Measurements from ENCODE around the gene NRXN3. TPM values are rescaled to one million over a fixed set of nuclear protein-coding genes. Genes with fewer than 3 reads are reported as not detected.

The NRXN3 gene
- total and polyA plus RNA-seq, 2 experiments from 2014 or later = 0.08 to 0.11 TPM

DNA sequence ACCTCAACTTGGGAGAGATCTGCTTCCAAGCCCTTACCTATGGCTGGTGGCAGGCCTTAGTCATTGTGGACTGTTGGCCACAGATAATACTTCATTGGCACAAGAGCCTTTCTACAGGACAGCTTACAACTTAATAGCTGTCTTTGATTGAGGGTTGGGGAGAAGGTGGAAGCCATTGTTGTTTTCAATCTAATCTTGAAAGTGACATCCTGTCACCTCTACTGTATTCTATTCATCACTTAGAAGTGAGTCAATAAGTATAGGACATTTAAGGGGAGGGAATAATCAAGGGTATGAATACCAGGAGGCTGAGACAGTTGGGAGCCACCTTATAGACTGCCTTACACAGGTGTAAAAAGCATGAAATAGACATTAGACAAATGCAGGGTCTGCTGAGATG, 906.3 kb downstream of the NRXN3 start:
- Histone ChIP-seq H3K4me3 (no peak overlapping the region), H3K36me3 (ENCODE audit: low read depth) (no peaks in the 10 kb centered on the region), H3K27ac (no peak overlapping the region), H2AFZ (no peak overlapping the region), H3K4me1 (ENCODE audit: insufficient read depth) (no peaks in the 10 kb centered on the region), H4K20me1 (ENCODE audit: insufficient read depth) (no peaks in the 10 kb centered on the region), H3K9me2 (ENCODE audit: insufficient read depth) (no peaks in the 10 kb centered on the region), H3K27me3 (replicated peaks; ENCODE audit: insufficient read depth) (no peaks in the 10 kb centered on the region), H3F3A (ENCODE audit: insufficient read depth) (no peaks in the 10 kb centered on the region), H3K4me2 (ENCODE audit: unreplicated experiment) (no peak overlapping the region), H3K9me3 (ENCODE audit: low read depth) (no peaks in the 10 kb centered on the region), H3K9ac (no peak overlapping the region), H3K79me2 (ENCODE audit: insufficient read depth) (no peaks in the 10 kb centered on the region)
- TF ChIP-seq EZH2 (IDR thresholded peaks at IDR 0.05; ENCODE audit: insufficient read depth, poor library complexity, severe bottlenecking) (no peak), EZH2phosphoT487 (IDR thresholded peaks at IDR 0.05; ENCODE audit: insufficient read depth, low read depth) (no peak)
- in situ Hi-C loops (cut with MboI) = no loop called here
- DNase-seq = no peak

DNA sequence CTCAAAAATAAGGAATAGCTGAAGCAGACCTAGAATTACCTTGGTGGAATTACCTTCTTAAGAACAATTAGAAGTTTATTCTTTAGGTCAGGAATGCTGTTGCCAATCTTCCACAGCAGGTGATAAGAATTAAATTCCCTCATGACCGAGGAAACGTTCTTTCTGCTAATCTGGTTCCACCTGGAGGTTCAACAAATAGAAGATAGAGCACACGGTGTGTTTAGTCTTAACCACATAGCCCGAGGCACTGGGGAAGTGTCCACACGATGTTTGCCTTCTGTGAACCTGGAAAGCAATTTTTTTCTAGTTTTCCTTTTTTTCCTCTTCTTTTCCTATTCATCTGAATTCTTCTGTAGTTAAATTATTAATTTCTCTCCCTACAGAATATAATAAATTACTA, 906.9 kb downstream of the NRXN3 start:
- in situ Hi-C loops (cut with MboI) = no loop called here
- no peaks in the 10 kb centered on the region for H3F3A ChIP-seq (ENCODE audit: insufficient read depth)
- H3K36me3 ChIP-seq (ENCODE audit: low read depth) = no peaks in the 10 kb centered on the region
- no peak overlapping the region for H3K4me3 ChIP-seq
- no peaks in the 10 kb centered on the region for H4K20me1 ChIP-seq (ENCODE audit: insufficient read depth)
- H3K27ac ChIP-seq = no peak overlapping the region
- no peaks in the 10 kb centered on the region for H3K79me2 ChIP-seq (ENCODE audit: insufficient read depth)
- no peak overlapping the region for H3K9ac ChIP-seq
- no peak for TF ChIP-seq EZH2phosphoT487 (IDR thresholded peaks at IDR 0.05; ENCODE audit: insufficient read depth, low read depth)
- no peak for TF ChIP-seq EZH2 (IDR thresholded peaks at IDR 0.05; ENCODE audit: insufficient read depth, poor library complexity, severe bottlenecking)
- no peak overlapping the region for H2AFZ ChIP-seq
- 16 to 22% methylated on average over 5 of the region's 5 CpGs for WGBS, 2 experiments (ENCODE audit: low coverage in 1 of 2, low lambda C conversion rate in 2 of 2, missing lambda C conversion rate in 2 of 2)
- no peaks in the 10 kb centered on the region for H3K27me3 ChIP-seq (replicated peaks; ENCODE audit: insufficient read depth)
- H3K4me1 ChIP-seq (ENCODE audit: insufficient read depth) = no peaks in the 10 kb centered on the region
- no peaks in the 10 kb centered on the region for H3K9me2 ChIP-seq (ENCODE audit: insufficient read depth)
- no peak for DNase-seq
- H3K9me3 ChIP-seq (ENCODE audit: low read depth) = no peaks in the 10 kb centered on the region
- no peak overlapping the region for H3K4me2 ChIP-seq (ENCODE audit: unreplicated experiment)

DNA sequence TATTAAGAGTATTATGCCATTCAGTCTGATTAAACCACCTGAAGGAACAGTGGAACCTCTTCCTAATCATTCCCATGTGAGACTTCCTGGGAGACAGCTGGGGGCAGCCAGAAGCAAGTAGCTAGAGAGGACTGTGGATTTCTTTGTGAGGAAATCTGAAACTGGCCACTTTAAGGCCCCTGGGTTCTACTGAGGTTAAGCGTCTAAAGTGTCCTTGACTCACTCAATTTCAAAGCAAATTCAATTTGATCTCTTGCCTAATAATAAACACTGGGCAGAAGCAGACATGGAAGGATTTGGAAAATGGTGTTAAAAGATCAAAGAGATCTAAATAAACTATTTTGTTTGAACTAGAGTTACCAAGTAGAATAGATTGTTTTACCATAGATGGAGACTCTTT, 909.9 kb downstream of the NRXN3 start:
- in situ Hi-C loops (cut with MboI) = no loop called here
- H3K36me3 ChIP-seq (ENCODE audit: low read depth) = no peaks in the 10 kb centered on the region
- H3K9me3 ChIP-seq (ENCODE audit: low read depth) = no peaks in the 10 kb centered on the region
- H4K20me1 ChIP-seq (ENCODE audit: insufficient read depth) = no peaks in the 10 kb centered on the region
- H3F3A ChIP-seq (ENCODE audit: insufficient read depth) = no peaks in the 10 kb centered on the region
- no peak for DNase-seq
- no peak overlapping the region for H3K9ac ChIP-seq
- H3K4me1 ChIP-seq (ENCODE audit: insufficient read depth) = no peaks in the 10 kb centered on the region
- no peaks in the 10 kb centered on the region for H3K9me2 ChIP-seq (ENCODE audit: insufficient read depth)
- no peak overlapping the region for H3K4me3 ChIP-seq
- WGBS, 2 experiments (ENCODE audit: low coverage in 1 of 2, low lambda C conversion rate in 2 of 2, missing lambda C conversion rate in 2 of 2) = 38 to 51% methylated on average over 1 of the region's 1 CpG
- H3K27ac ChIP-seq = no peak overlapping the region
- no peaks in the 10 kb centered on the region; the same call in 1 of the 2 replicates for H3K27me3 ChIP-seq (replicated peaks; ENCODE audit: insufficient read depth)
- no peak overlapping the region for H3K4me2 ChIP-seq (ENCODE audit: unreplicated experiment)
- H3K79me2 ChIP-seq (ENCODE audit: insufficient read depth) = no peaks in the 10 kb centered on the region
- TF ChIP-seq EZH2 (IDR thresholded peaks at IDR 0.05; ENCODE audit: insufficient read depth, poor library complexity, severe bottlenecking) (no peak), EZH2phosphoT487 (IDR thresholded peaks at IDR 0.05; ENCODE audit: insufficient read depth, low read depth) (no peak)
- no peak overlapping the region for H2AFZ ChIP-seq

DNA sequence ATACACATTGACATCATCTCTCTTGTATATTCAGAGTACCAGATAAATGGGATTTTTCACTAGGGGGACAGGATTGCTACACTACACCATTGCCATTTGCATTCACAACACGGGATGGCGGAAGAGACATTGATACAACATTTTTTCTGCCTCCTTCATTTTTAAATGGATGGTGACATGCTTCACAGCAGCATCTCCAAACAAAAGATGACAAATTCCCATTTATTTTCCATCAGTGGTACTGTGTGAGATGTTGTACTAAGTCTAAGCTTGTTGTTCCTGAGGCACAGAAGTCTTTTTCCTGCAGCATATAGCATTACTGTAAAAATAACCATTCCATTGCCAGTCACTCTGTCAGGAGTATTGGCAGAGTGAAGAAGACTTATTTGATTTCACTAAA, 912.7 kb downstream of the NRXN3 start:
- no peaks in the 10 kb centered on the region; the same call in 1 of the 2 replicates for H3K27me3 ChIP-seq (replicated peaks; ENCODE audit: insufficient read depth)
- no peaks in the 10 kb centered on the region for H3K79me2 ChIP-seq (ENCODE audit: insufficient read depth)
- no peak overlapping the region for H3K27ac ChIP-seq
- no peaks in the 10 kb centered on the region for H3K4me1 ChIP-seq (ENCODE audit: insufficient read depth)
- no peaks in the 10 kb centered on the region for H3K36me3 ChIP-seq (ENCODE audit: low read depth)
- no peaks in the 10 kb centered on the region for H3F3A ChIP-seq (ENCODE audit: insufficient read depth)
- H3K4me2 ChIP-seq (ENCODE audit: unreplicated experiment) = no peak overlapping the region
- no peak overlapping the region for H3K9ac ChIP-seq
- no peak overlapping the region for H2AFZ ChIP-seq
- H3K9me3 ChIP-seq (ENCODE audit: low read depth) = no peaks in the 10 kb centered on the region
- H4K20me1 ChIP-seq (ENCODE audit: insufficient read depth) = no peaks in the 10 kb centered on the region
- no peak for DNase-seq
- H3K4me3 ChIP-seq = no peak overlapping the region
- TF ChIP-seq EZH2 (IDR thresholded peaks at IDR 0.05; ENCODE audit: insufficient read depth, poor library complexity, severe bottlenecking) (no peak), EZH2phosphoT487 (IDR thresholded peaks at IDR 0.05; ENCODE audit: insufficient read depth, low read depth) (no peak)
- H3K9me2 ChIP-seq (ENCODE audit: insufficient read depth) = no peaks in the 10 kb centered on the region
- in situ Hi-C loops (cut with MboI) = no loop called here
- WGBS, 2 experiments (ENCODE audit: low coverage in 1 of 2, low lambda C conversion rate in 2 of 2, missing lambda C conversion rate in 2 of 2) = 17 to 19% methylated on average over 2 of the region's 2 CpGs

DNA sequence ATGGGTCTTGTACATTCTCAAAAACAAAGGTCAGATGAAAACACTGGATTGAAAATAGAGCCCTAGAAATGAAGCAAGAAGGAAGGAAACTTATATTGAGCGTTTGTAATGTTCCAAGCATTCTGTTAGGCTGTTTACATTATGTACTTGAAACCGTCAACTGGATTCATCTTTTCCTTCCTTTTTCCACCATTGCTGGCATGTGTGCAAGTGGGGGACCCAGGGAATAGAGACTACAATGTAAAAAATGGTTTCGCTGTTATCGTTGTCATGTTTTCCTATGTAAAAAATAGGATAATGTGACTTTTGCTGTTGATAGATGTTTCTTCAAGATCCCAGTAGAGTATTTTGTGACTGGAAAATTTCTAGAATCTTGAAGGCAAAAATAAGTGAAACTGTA, 913.2 kb downstream of the NRXN3 start:
- 32 to 44% methylated on average over 4 of the region's 4 CpGs for WGBS, 2 experiments (ENCODE audit: low coverage in 1 of 2, low lambda C conversion rate in 2 of 2, missing lambda C conversion rate in 2 of 2)
- Histone ChIP-seq H3K27me3 (replicated peaks; ENCODE audit: insufficient read depth) (no peaks in the 10 kb centered on the region; the same call in 1 of the 2 replicates), H3K9ac (no peak overlapping the region), H3K4me3 (no peak overlapping the region), H3K4me2 (ENCODE audit: unreplicated experiment) (no peak overlapping the region), H3K9me3 (ENCODE audit: low read depth) (no peaks in the 10 kb centered on the region), H4K20me1 (ENCODE audit: insufficient read depth) (no peaks in the 10 kb centered on the region), H3F3A (ENCODE audit: insufficient read depth) (no peaks in the 10 kb centered on the region), H3K36me3 (ENCODE audit: low read depth) (no peaks in the 10 kb centered on the region), H2AFZ (no peak overlapping the region), H3K27ac (no peak overlapping the region), H3K79me2 (ENCODE audit: insufficient read depth) (no peaks in the 10 kb centered on the region), H3K9me2 (ENCODE audit: insufficient read depth) (no peaks in the 10 kb centered on the region), H3K4me1 (ENCODE audit: insufficient read depth) (no peaks in the 10 kb centered on the region)
- no peak for DNase-seq
- TF ChIP-seq EZH2 (IDR thresholded peaks at IDR 0.05; ENCODE audit: insufficient read depth, poor library complexity, severe bottlenecking) (no peak), EZH2phosphoT487 (IDR thresholded peaks at IDR 0.05; ENCODE audit: insufficient read depth, low read depth) (no peak)
- in situ Hi-C loops (cut with MboI) = no loop called here
